HL-60 (cell line): ENCODE measurements around the gene RNF130.

ENCODE experiments used
- DNase-seq, 2 experiments: peaks; one replicate each; pipeline ENCODE4 v3.0.0-alpha.2; 2010 to 2020; ENCODE audit warnings: low read depth in 1 of 2, low spot score in 1 of 2
- H3K27ac ChIP-seq: fragments of 250-450 bp; sonication (Bioruptor Pico); replicated peaks from 2 replicates; pipeline ENCODE4 v1.5.1; 2020; ENCODE audit warnings: mild to moderate bottlenecking, moderate library complexity
- H3K27me3 ChIP-seq: fragments of 250-450 bp; sonication (Bioruptor Pico); 2 replicates; pipeline ENCODE4 v1.5.1; 2021; ENCODE audit warnings: mild to moderate bottlenecking, moderate library complexity; ENCODE audit not compliant: insufficient read depth, poor library complexity, severe bottlenecking
- H3K4me3 ChIP-seq: replicated peaks from 2 replicates; pipeline ENCODE4 v1.5.1; 2011; ENCODE audit warnings: mild to moderate bottlenecking, control low read depth, low read length; ENCODE audit not compliant: insufficient read depth
- CTCF ChIP-seq: IDR thresholded peaks from one replicate; pipeline ENCODE4 v1.5.1; 2011; ENCODE audit warnings: low read length, control low read depth, inconsistent platforms; ENCODE audit not compliant: insufficient read depth
- GABPA ChIP-seq: IDR thresholded peaks from 2 replicates; pipeline ENCODE4 v1.6.1; 2012; ENCODE audit warnings: low read depth
- POLR2AphosphoS5 ChIP-seq: IDR thresholded peaks from 2 replicates; pipeline ENCODE4 v1.6.1; 2012; ENCODE audit warnings: low read depth
- REST ChIP-seq: IDR thresholded peaks from 2 replicates; pipeline ENCODE4 v1.6.1; 2012; ENCODE audit warnings: low read depth; ENCODE audit not compliant: insufficient replicate concordance
- SPI1 ChIP-seq: IDR thresholded peaks from 2 replicates; pipeline ENCODE4 v1.6.1; 2012; ENCODE audit warnings: low read depth, mild to moderate bottlenecking, borderline replicate concordance

RNF130 gene

GRCh38 chr5:179906795-179907555, 164.6 kb downstream of the RNF130 start:
- peak overlapping the region; percentile 74 for H3K4me3 ChIP-seq
- TF ChIP-seq REST (no peak), CTCF (no peak), GABPA (no peak), POLR2AphosphoS5 (no peak), SPI1 (no peak)
- peak overlapping the region; percentile 56 for H3K27ac ChIP-seq
- H3K27me3 ChIP-seq: no peaks in the 10 kb centered on the region
- peak in 1 of 2 experiments; percentile 45 for DNase-seq

GRCh38 chr5:179906294-179906794, 165.2 kb downstream of the RNF130 start:
- Histone ChIP-seq H3K27me3 (no peaks in the 10 kb centered on the region), H3K27ac (peak overlapping the region; percentile 56), H3K4me3 (peak overlapping the region; percentile 74)
- TF ChIP-seq REST: no peak
- TF ChIP-seq GABPA: no peak
- TF ChIP-seq SPI1: no peak
- no peak for TF ChIP-seq POLR2AphosphoS5
- no peak for TF ChIP-seq CTCF
- peak in 1 of 2 experiments; percentile 78 for DNase-seq

- Histone ChIP-seq H3K4me3 (no peak overlapping the region), H3K27me3 (no peaks in the 10 kb centered on the region), H3K27ac (no peak overlapping the region)
- TF ChIP-seq REST: no peak
- no peak for TF ChIP-seq GABPA
- TF ChIP-seq POLR2AphosphoS5: no peak
- TF ChIP-seq CTCF: no peak
- TF ChIP-seq SPI1: no peak
- no peak for DNase-seq
Observed at GRCh38 chr5:179905161-179905560, 166.4 kb downstream of the RNF130 start.
